Tibial nerve (tissue), 4 donors: ENCODE results near the gene BPI. TPM values are rescaled to one million over a fixed set of nuclear protein-coding genes. Genes with fewer than 3 reads are reported as not detected.
"Not testable (repeated sequence)": the region's sequence is repeated elsewhere in the genome, so short reads cannot be mapped to it uniquely, and the experiment has no call there.

Source experiments
- DNase-seq, 2 donors: peaks; one replicate each; pipeline ENCODE4 v3.0.0-alpha.2; 2019; ENCODE audit warnings: low spot score in 2 of 2
- H3K27ac ChIP-seq, 4 donors: fragments of 200-600 bp; sonication (generic) in 3 of 4; one replicate each; pipeline ENCODE4 v1.5.1; 2017 to 2019; ENCODE audit warnings: mild to moderate bottlenecking in 1 of 4
- H3K27me3 ChIP-seq, 2 donors: fragments of 200-600 bp; sonication (generic) in 1 of 2; one replicate each; pipeline versions ENCODE4 v1.5.1 to v1.6.0; 2017 to 2019
- H3K36me3 ChIP-seq, 3 donors: fragments of 200-600 bp; sonication (generic); one replicate each; pipeline ENCODE4 v1.5.1; 2018 to 2019
- H3K4me1 ChIP-seq, 4 donors: fragments of 200-600 bp; sonication (generic) in 3 of 4; one replicate each; pipeline ENCODE4 v1.5.1; 2017 to 2019
- H3K4me3 ChIP-seq, 4 donors: fragments of 200-600 bp; sonication (generic) in 3 of 4; one replicate each; pipeline ENCODE4 v1.5.1; 2017 to 2019; ENCODE audit warnings: mild to moderate bottlenecking in 1 of 4, moderate library complexity in 1 of 4
- H3K9me3 ChIP-seq, 4 donors: fragments of 200-600 bp; sonication (generic) in 3 of 4; one replicate each; pipeline ENCODE4 v1.5.1; 2017 to 2019
- EP300 ChIP-seq, 2 donors: sonication (generic); formaldehyde crosslinking; IDR thresholded peaks; one replicate each; pipeline ENCODE4 v1.6.1; 2017; ENCODE audit warnings: antibody characterized with exemption in 2 of 2, mild to moderate bottlenecking in 1 of 2
- POLR2A ChIP-seq, 2 donors: fragments of 450-650 bp; IDR thresholded peaks; one replicate each; pipeline ENCODE4 v1.6.1; 2017; ENCODE audit warnings: antibody characterized with exemption in 2 of 2, mild to moderate bottlenecking in 2 of 2, moderate library complexity in 2 of 2
- WGBS, 2 donors: methylation state at CpG; one replicate each; pipeline ENCODE4 v1.1.5; 2018; 5-methylcytosine and 5-hydroxymethylcytosine counted together
- total RNA-seq, 4 donors: library from RNA; depleted of rRNA; stranded (reverse); fragments of >200 nt; gene quantifications; one replicate each; pipeline ENCODE4 v1.1.0, GENCODE V29; 2016
- TF ChIP-seq, protein P1 (sequence below), 5 experiments: fragments of 200-600 bp in 3 of 5; fragments of 450-650 bp in 2 of 5; sonication (generic) in 3 of 5; IDR thresholded peaks; one replicate each; pipeline ENCODE4 v1.5.1; 2016 to 2019; ENCODE audit warnings: antibody characterized with exemption in 5 of 5, mild to moderate bottlenecking in 3 of 5, moderate library complexity in 2 of 5

Gene BPI
- total RNA-seq, 4 donors from 2014 or later = 0.84 TPM; not detected in 3

GRCh38 chr20:38308047-38308438 is 4.1 kb downstream of the BPI start:
- no peaks in the 10 kb centered on the region for H3K27me3 ChIP-seq
- TF ChIP-seq, protein P1, sequence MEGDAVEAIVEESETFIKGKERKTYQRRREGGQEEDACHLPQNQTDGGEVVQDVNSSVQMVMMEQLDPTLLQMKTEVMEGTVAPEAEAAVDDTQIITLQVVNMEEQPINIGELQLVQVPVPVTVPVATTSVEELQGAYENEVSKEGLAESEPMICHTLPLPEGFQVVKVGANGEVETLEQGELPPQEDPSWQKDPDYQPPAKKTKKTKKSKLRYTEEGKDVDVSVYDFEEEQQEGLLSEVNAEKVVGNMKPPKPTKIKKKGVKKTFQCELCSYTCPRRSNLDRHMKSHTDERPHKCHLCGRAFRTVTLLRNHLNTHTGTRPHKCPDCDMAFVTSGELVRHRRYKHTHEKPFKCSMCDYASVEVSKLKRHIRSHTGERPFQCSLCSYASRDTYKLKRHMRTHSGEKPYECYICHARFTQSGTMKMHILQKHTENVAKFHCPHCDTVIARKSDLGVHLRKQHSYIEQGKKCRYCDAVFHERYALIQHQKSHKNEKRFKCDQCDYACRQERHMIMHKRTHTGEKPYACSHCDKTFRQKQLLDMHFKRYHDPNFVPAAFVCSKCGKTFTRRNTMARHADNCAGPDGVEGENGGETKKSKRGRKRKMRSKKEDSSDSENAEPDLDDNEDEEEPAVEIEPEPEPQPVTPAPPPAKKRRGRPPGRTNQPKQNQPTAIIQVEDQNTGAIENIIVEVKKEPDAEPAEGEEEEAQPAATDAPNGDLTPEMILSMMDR (IDR thresholded peaks at IDR 0.05) = no peak
- TF ChIP-seq POLR2A (IDR thresholded peaks at IDR 0.05) (no peak), EP300 (IDR thresholded peaks at IDR 0.05) (no peak)
- H3K4me1 ChIP-seq = peaks cover 0 to 24% (median 5%) of the 10 kb centered on the region in 4 donors
- 35 to 42% methylated on average over 4 of the region's 4 CpGs for whole genome bisulfite sequencing, 2 donors
- no peak for DNase-seq
- H3K4me3 ChIP-seq = no peak overlapping the region
- H3K27ac ChIP-seq = no peak overlapping the region
- H3K36me3 ChIP-seq = no peaks in the 10 kb centered on the region
- H3K9me3 ChIP-seq = no peaks in the 10 kb centered on the region

- H3K27me3 ChIP-seq = no peaks in the 10 kb centered on the region
- 79 to 86% methylated on average over 1 of the region's 1 CpG for WGBS, 2 donors
- H3K27ac ChIP-seq = no peak overlapping the region
- H3K36me3 ChIP-seq = no peaks in the 10 kb centered on the region
- H3K9me3 ChIP-seq = no peaks in the 10 kb centered on the region
- DNase-seq = no peak
- peaks cover 0 to 20% (median 5%) of the 10 kb centered on the region in 4 donors for H3K4me1 ChIP-seq
- H3K4me3 ChIP-seq = no peak overlapping the region
- no peak for TF ChIP-seq EP300 (IDR thresholded peaks at IDR 0.05)
- no peak for TF ChIP-seq POLR2A (IDR thresholded peaks at IDR 0.05)
- TF ChIP-seq, protein P1 (IDR thresholded peaks at IDR 0.05) = no peak
These were observed 4.5 kb downstream of the BPI start for GRCh38 chr20:38308447-38308846.

DNA sequence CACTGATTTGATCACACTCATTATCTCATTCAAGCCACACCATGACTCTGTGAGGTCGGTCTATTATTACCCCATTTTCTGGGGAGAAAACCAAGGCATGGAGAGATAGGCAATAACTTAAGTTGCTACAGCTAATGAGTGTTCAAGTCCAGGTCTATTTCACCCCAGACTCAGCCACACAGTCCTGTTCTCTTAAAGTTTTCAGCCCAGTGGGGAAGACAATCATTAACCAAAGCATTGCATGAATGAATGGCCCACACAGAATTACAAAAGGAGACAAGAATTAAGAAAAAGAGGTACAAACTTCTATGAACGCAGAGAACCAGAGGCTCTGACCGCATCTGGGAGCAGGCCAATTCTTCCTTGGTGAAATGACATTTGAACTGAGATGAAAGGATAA is 7.1 kb downstream of the BPI start:
- Histone ChIP-seq H3K9me3 (no peaks in the 10 kb centered on the region), H3K27ac (no peak overlapping the region), H3K4me1 (peaks cover 0 to 4% (median 0%) of the 10 kb centered on the region in 4 donors), H3K27me3 (no peaks in the 10 kb centered on the region), H3K36me3 (no peaks in the 10 kb centered on the region), H3K4me3 (no peak overlapping the region)
- WGBS, 2 donors = 92% methylated on average over 3 of the region's 3 CpGs
- TF ChIP-seq POLR2A (IDR thresholded peaks at IDR 0.05) = no peak
- no peak for TF ChIP-seq EP300 (IDR thresholded peaks at IDR 0.05)
- TF ChIP-seq, protein P1 (IDR thresholded peaks at IDR 0.05) = no peak
- no peak for DNase-seq

DNA sequence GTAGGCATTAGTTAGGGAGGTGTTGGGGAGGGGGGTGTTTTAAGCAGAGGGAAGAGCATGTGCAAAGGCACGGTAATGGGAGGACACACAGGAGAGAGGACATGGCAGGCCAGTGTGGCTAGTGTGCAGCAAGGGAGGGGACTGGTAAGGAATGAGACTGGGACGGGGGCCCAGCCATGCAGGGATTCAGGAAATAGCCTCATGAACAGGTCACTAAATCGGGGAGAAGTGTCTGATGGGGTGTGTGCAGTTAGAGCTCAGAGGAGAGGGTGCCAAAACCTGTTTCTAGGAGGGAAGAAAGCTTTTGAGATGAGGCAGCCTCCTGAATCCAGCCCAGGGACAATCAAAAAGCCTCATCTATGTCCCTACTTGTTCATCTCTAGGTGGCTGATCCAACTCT is 7.5 kb downstream of the BPI start:
- Histone ChIP-seq H3K27me3 (no peaks in the 10 kb centered on the region), H3K4me1 (peaks cover 0 to 4% (median 0%) of the 10 kb centered on the region in 4 donors), H3K27ac (no peak overlapping the region), H3K36me3 (no peaks in the 10 kb centered on the region), H3K4me3 (no peak overlapping the region), H3K9me3 (no peaks in the 10 kb centered on the region)
- no peak for TF ChIP-seq POLR2A (IDR thresholded peaks at IDR 0.05)
- no peak for TF ChIP-seq EP300 (IDR thresholded peaks at IDR 0.05)
- TF ChIP-seq, protein P1 (IDR thresholded peaks at IDR 0.05) = no peak
- DNase-seq = no peak
- WGBS, 2 donors = 60 to 69% methylated on average over 3 of the region's 3 CpGs

DNA sequence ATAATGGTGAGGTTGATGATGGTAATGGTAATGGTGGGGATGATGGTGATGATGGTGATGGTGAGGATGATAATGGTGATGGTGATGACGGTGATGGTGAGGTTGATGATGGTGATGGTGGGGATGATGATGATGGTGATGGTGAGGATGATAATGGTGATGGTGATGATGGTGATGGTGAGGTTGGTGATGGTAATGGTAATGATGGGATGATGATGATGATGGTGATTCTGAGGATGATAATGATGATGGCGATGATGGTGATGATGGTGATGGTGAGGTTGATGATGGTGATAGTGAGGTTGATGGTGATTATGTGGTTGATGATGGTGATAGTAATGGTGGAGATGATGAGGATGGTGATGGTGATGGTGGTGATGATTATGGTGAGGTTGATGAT is 9.7 kb downstream of the BPI start:
- H3K4me3 ChIP-seq = no peak overlapping the region
- H3K27me3 ChIP-seq = no peaks in the 10 kb centered on the region
- no peak for DNase-seq
- TF ChIP-seq EP300 (IDR thresholded peaks at IDR 0.05) = no peak
- TF ChIP-seq, protein P1 (IDR thresholded peaks at IDR 0.05) = no peak
- no peak for TF ChIP-seq POLR2A (IDR thresholded peaks at IDR 0.05)
- WGBS, 2 donors = 81 to 100% methylated on average over 2 of the region's 2 CpGs
- H3K4me1 ChIP-seq = peaks cover 0 to 4% (median 0%) of the 10 kb centered on the region in 4 donors
- no peaks in the 10 kb centered on the region for H3K9me3 ChIP-seq
- H3K36me3 ChIP-seq = no peaks in the 10 kb centered on the region
- no peak overlapping the region for H3K27ac ChIP-seq

DNA sequence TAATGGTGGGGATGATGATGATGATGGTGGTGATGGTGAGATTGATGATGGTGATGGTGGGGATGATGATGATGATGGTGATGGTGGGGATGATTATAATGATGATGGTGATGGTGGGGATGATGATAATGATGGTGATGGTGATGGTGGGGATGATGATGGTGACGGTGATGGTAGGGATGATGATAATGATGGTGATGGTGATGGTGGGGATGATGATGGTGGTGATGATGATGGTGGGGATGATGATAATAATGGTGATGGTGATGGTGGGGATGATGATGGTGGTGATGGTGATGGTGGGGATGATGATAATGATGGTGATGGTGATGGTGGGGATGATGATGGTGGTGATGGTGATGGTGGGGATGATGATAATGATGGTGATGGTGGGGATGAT is 10.4 kb downstream of the BPI start:
- WGBS, 2 donors = 93 to 96% methylated on average over 1 of the region's 1 CpG
- H3K27ac ChIP-seq, H3K4me3 ChIP-seq, DNase-seq, H3K4me1 ChIP-seq, H3K36me3 ChIP-seq, H3K27me3 ChIP-seq, H3K9me3 ChIP-seq: not testable (repeated sequence)
